Left cardiac atrium (tissue), 4 donors: Measurements from ENCODE around the gene CD53. TPM values are rescaled to one million over a fixed set of nuclear protein-coding genes. Genes with fewer than 3 reads are reported as not detected.
"Not testable (repeated sequence)": the region's sequence is repeated elsewhere in the genome, so short reads cannot be mapped to it uniquely, and the experiment has no call there.

ENCODE experiments used
- ATAC-seq, 2 donors: fragments of 200-7000 bp; cut with Tn5 transposase; one replicate each; pipeline ENCODE4 v1.9.1; 2020; ENCODE audit warnings: mild to moderate bottlenecking in 2 of 2, moderate library complexity in 2 of 2
- DNase-seq: peaks from one replicate; pipeline ENCODE4 v3.0.0-alpha.2; 2020
- intact Hi-C, 2 donors: fragments of 100-400 bp; cut with DNase I; formaldehyde crosslinking; loops; one replicate each; pipeline versions ENCODE4 v1.14.1 to v1.15.1; 2022 to 2023
- total RNA-seq, 2 donors: library from RNA; stranded (reverse); fragmentation: NEBNext Ultra II Directional; extraction: Animal tissue kit (Norgen Biotek cat#: 25700); gene quantifications; one replicate each; pipeline ENCODE4 v1.2.1, GENCODE V29; 2021
- donor health status: DM: no; HTN: yes; CAD: no.
- donor health status: DM: no; HTN: yes; CAD: no; lungs with severe emphysema.
- donor health status: DM: yes; HTN: yes; CAD: no.
- donor health status: Dilated cardiomyopathy.

Gene CD53
- total RNA-seq, 2 donors from 2014 or later: 19.8 to 37.8 TPM

- DNase-seq (no peak), ATAC-seq (no peak)
These were observed 30.0 kb downstream of the CD53 start for GRCh38 chr1:110902820-110903463.

GRCh38 chr1:110903853-110904500 lies 31.0 kb downstream of the CD53 start:
- intact Hi-C loops: no loop called here
- DNase-seq (no peak), ATAC-seq (no peak)

More at GRCh38 chr1:110902820-110903463, 30.0 kb downstream of the CD53 start:
- intact Hi-C loops: no loop called here

GRCh38 chr1:110912784-110913183 lies 39.8 kb downstream of the CD53 start:
- ATAC-seq (no peak), DNase-seq (no peak)
- intact Hi-C loops: no loop called here

- intact Hi-C loops: no loop called here
- DNase-seq (no peak), ATAC-seq (no peak)
These were observed 41.7 kb downstream of the CD53 start for GRCh38 chr1:110914676-110915075.

- DNase-seq (no peak), ATAC-seq (no peak)
- intact Hi-C loops: no loop called here
These were observed 42.9 kb downstream of the CD53 start for GRCh38 chr1:110915804-110916203.

GRCh38 chr1:110916274-110916668 lies 43.3 kb downstream of the CD53 start:
- no peak for DNase-seq
- no peak for ATAC-seq
- intact Hi-C loops: no loop called here

- ATAC-seq (no peak), DNase-seq (no peak)
- intact Hi-C loops: no loop called here
These were observed 43.8 kb downstream of the CD53 start for GRCh38 chr1:110916669-110917306.

- DNase-seq (no peak), ATAC-seq (no peak)
- intact Hi-C loops: no loop called here
These were observed 45.1 kb downstream of the CD53 start for GRCh38 chr1:110918016-110918415.

- no peak for ATAC-seq
- intact Hi-C loops: no loop called here
- no peak for DNase-seq
These were observed 49.0 kb downstream of the CD53 start for GRCh38 chr1:110921953-110922352.

GRCh38 chr1:110927484-110928075 lies 54.6 kb downstream of the CD53 start:
- no peak for ATAC-seq
- no peak for DNase-seq
- intact Hi-C loops: no loop called here

GRCh38 chr1:110928191-110928590 lies 55.2 kb downstream of the CD53 start:
- ATAC-seq: no peak
- DNase-seq: no peak
- intact Hi-C loops: no loop called here

- ATAC-seq (no peak), DNase-seq (no peak)
- intact Hi-C loops: no loop called here
These were observed 56.0 kb downstream of the CD53 start for GRCh38 chr1:110928904-110929303.

GRCh38 chr1:110931097-110931496 lies 58.1 kb downstream of the CD53 start:
- intact Hi-C loops, DNase-seq, ATAC-seq: not testable (repeated sequence)

- intact Hi-C loops: no loop called here
- ATAC-seq (no peak), DNase-seq (no peak)
These were observed 63.6 kb downstream of the CD53 start for GRCh38 chr1:110936567-110936966.

GRCh38 chr1:110944806-110945205 lies 71.9 kb downstream of the CD53 start:
- no peak for ATAC-seq
- intact Hi-C loops: no loop called here
- no peak for DNase-seq

GRCh38 chr1:110945626-110946025 lies 72.7 kb downstream of the CD53 start:
- DNase-seq (no peak), ATAC-seq (no peak)
- intact Hi-C loops: no loop called here

- DNase-seq: no peak
- intact Hi-C loops: no loop called here
- ATAC-seq: no peak
These were observed 75.3 kb downstream of the CD53 start for GRCh38 chr1:110948038-110948810.
